Caki2 (cell line): ENCODE data around the gene MBOAT1. TPM values are rescaled to one million over a fixed set of nuclear protein-coding genes. Genes with fewer than 3 reads are reported as not detected.

ENCODE experiments used
- total RNA-seq: library from RNA; depleted of rRNA; stranded (reverse); fragments of >200 nt; shearing (Covaris generic); gene quantifications from 2 replicates; pipeline ENCODE4 v1.2.3, GENCODE V29; 2014; ENCODE audit warnings: low replicate concordance; rRNA removed

MBOAT1 gene
- total RNA-seq, 1 experiment from 2014 or later: 13.3 TPM

Other genes with a start within 250 kb of the MBOAT1 start
- 10.5 TPM in 2 replicates for gene E2F3, start 189.4 kb upstream of the MBOAT1 start, total RNA-seq